HAP-1 (cell line): ENCODE measurements around the gene ARPC2.
A peak's percentile ranks its signal among the peaks of the same experiment; 100 is the strongest.

Experiments
- DNase-seq, 2 experiments: peaks; one replicate each; pipeline ENCODE4 v3.0.0-alpha.2; 2016 to 2020; ENCODE audit warnings: low spot score in 2 of 2
- H3K27me3 ChIP-seq: fragments of 250-450 bp; sonication (Bioruptor Pico); 2 replicates; pipeline ENCODE4 v1.5.1; 2020; ENCODE audit warnings: low read depth, mild to moderate bottlenecking, moderate library complexity
- H3K36me3 ChIP-seq: fragments of 250-450 bp; sonication (Bioruptor Pico); replicated peaks from 2 replicates; pipeline ENCODE4 v1.5.1; 2020; ENCODE audit warnings: mild to moderate bottlenecking
- H3K4me1 ChIP-seq: fragments of 250-450 bp; sonication (Bioruptor Pico); 2 replicates; pipeline ENCODE4 v1.5.1; 2020; ENCODE audit warnings: mild to moderate bottlenecking
- H3K4me3 ChIP-seq: fragments of 250-450 bp; sonication (Bioruptor Pico); 2 replicates; pipeline ENCODE4 v1.5.1; 2020; ENCODE audit warnings: mild to moderate bottlenecking, moderate library complexity
- H3K9me3 ChIP-seq: fragments of 250-450 bp; sonication (Bioruptor Pico); 2 replicates; pipeline ENCODE4 v1.5.1; 2020; ENCODE audit warnings: mild to moderate bottlenecking, moderate library complexity
- in situ Hi-C: fragments of 300-500 bp; cut with MboI; formaldehyde crosslinking; loops from 3 replicates; pipeline ENCODE4 v1.14.3; 2020; ENCODE audit warnings: low sequenced_read_pairs, inconsistent platforms, mixed read lengths

The ARPC2 gene

GRCh38 chr2:218223046-218223445 is 6.1 kb downstream of the ARPC2 start:
- Histone ChIP-seq H3K4me1 (peaks cover 30% of the 10 kb centered on the region), H3K27me3 (no peaks in the 10 kb centered on the region), H3K9me3 (no peaks in the 10 kb centered on the region), H3K36me3 (peaks cover 46% of the 10 kb centered on the region), H3K4me3 (no peak overlapping the region)
- DNase-seq = no peak
- in situ Hi-C loops = no loop called here

- Histone ChIP-seq H3K4me1 (peaks cover 37% of the 10 kb centered on the region), H3K27me3 (no peaks in the 10 kb centered on the region), H3K36me3 (peaks cover 54% of the 10 kb centered on the region), H3K9me3 (no peaks in the 10 kb centered on the region), H3K4me3 (no peak overlapping the region)
- no peak for DNase-seq
- in situ Hi-C loops = no loop called here
Measured at GRCh38 chr2:218224186-218224585, 7.2 kb downstream of the ARPC2 start.

GRCh38 chr2:218226903-218227302 is 9.9 kb downstream of the ARPC2 start:
- H3K9me3 ChIP-seq = no peaks in the 10 kb centered on the region
- peaks cover 36% of the 10 kb centered on the region for H3K4me1 ChIP-seq
- H3K27me3 ChIP-seq = no peaks in the 10 kb centered on the region
- in situ Hi-C loops = no loop called here
- DNase-seq = no peak
- H3K36me3 ChIP-seq = peaks cover 59% of the 10 kb centered on the region
- H3K4me3 ChIP-seq = no peak overlapping the region

GRCh38 chr2:218228366-218229090 is 11.5 kb downstream of the ARPC2 start:
- Histone ChIP-seq H3K36me3 (peaks cover 73% of the 10 kb centered on the region), H3K4me3 (no peak overlapping the region), H3K9me3 (no peaks in the 10 kb centered on the region), H3K4me1 (peaks cover 29% of the 10 kb centered on the region), H3K27me3 (no peaks in the 10 kb centered on the region)
- peak in 1 of 2 experiments; percentile 5 for DNase-seq
- in situ Hi-C loops = no loop called here

GRCh38 chr2:218229239-218229638 is 12.2 kb downstream of the ARPC2 start:
- Histone ChIP-seq H3K27me3 (no peaks in the 10 kb centered on the region), H3K36me3 (peaks cover 76% of the 10 kb centered on the region), H3K4me1 (peaks cover 32% of the 10 kb centered on the region), H3K9me3 (no peaks in the 10 kb centered on the region), H3K4me3 (no peak overlapping the region)
- peak in 1 of 2 experiments; percentile 78 for DNase-seq
- in situ Hi-C loops = no loop called here

GRCh38 chr2:218229851-218230250 is 12.9 kb downstream of the ARPC2 start:
- Histone ChIP-seq H3K36me3 (peaks cover 76% of the 10 kb centered on the region), H3K27me3 (no peaks in the 10 kb centered on the region), H3K4me3 (no peak overlapping the region), H3K9me3 (no peaks in the 10 kb centered on the region), H3K4me1 (peaks cover 33% of the 10 kb centered on the region)
- peak; percentile 75 to 90 for DNase-seq
- in situ Hi-C loops = no loop called here

GRCh38 chr2:218230882-218231281 is 13.9 kb downstream of the ARPC2 start:
- H3K27me3 ChIP-seq = no peaks in the 10 kb centered on the region
- no peaks in the 10 kb centered on the region for H3K9me3 ChIP-seq
- H3K4me1 ChIP-seq = peaks cover 33% of the 10 kb centered on the region
- DNase-seq = peak; percentile 38 to 54
- in situ Hi-C loops = no loop called here
- H3K36me3 ChIP-seq = peaks cover 75% of the 10 kb centered on the region
- H3K4me3 ChIP-seq = no peak overlapping the region

GRCh38 chr2:218233543-218233942 is 16.6 kb downstream of the ARPC2 start:
- H3K36me3 ChIP-seq = peaks cover 75% of the 10 kb centered on the region
- no peak for DNase-seq
- no peaks in the 10 kb centered on the region for H3K9me3 ChIP-seq
- in situ Hi-C loops = no loop called here
- peaks cover 27% of the 10 kb centered on the region for H3K4me1 ChIP-seq
- no peaks in the 10 kb centered on the region for H3K27me3 ChIP-seq
- H3K4me3 ChIP-seq = no peak overlapping the region

- Histone ChIP-seq H3K27me3 (no peaks in the 10 kb centered on the region), H3K9me3 (no peaks in the 10 kb centered on the region), H3K4me3 (no peak overlapping the region), H3K4me1 (peaks cover 17% of the 10 kb centered on the region), H3K36me3 (peaks cover 82% of the 10 kb centered on the region)
- DNase-seq = no peak
- in situ Hi-C loops = no loop called here
Measured at GRCh38 chr2:218234521-218234920, 17.5 kb downstream of the ARPC2 start.

- in situ Hi-C loops = no loop called here
Measured at GRCh38 chr2:218235017-218235416, 18.0 kb downstream of the ARPC2 start.

GRCh38 chr2:218236829-218237228 is 19.8 kb downstream of the ARPC2 start:
- DNase-seq = no peak
- no peak overlapping the region for H3K4me3 ChIP-seq
- no peaks in the 10 kb centered on the region for H3K27me3 ChIP-seq
- H3K4me1 ChIP-seq = peaks cover 4% of the 10 kb centered on the region; the same call in 1 of the 2 replicates
- in situ Hi-C loops = no loop called here
- H3K36me3 ChIP-seq = peaks cover 90% of the 10 kb centered on the region
- no peaks in the 10 kb centered on the region for H3K9me3 ChIP-seq

More at GRCh38 chr2:218235017-218235416, 18.0 kb downstream of the ARPC2 start:
- H3K4me3 ChIP-seq = no peak overlapping the region
- peaks cover 15% of the 10 kb centered on the region for H3K4me1 ChIP-seq
- H3K36me3 ChIP-seq = peaks cover 87% of the 10 kb centered on the region
- no peaks in the 10 kb centered on the region for H3K9me3 ChIP-seq
- no peak for DNase-seq
- H3K27me3 ChIP-seq = no peaks in the 10 kb centered on the region

- no peaks in the 10 kb centered on the region for H3K9me3 ChIP-seq
- in situ Hi-C loops = no loop called here
Measured at GRCh38 chr2:218238887-218239286, 21.9 kb downstream of the ARPC2 start.

GRCh38 chr2:218244204-218244603 is 27.2 kb downstream of the ARPC2 start:
- no peaks in the 10 kb centered on the region; the same call in none of the 2 replicates for H3K4me1 ChIP-seq
- no peaks in the 10 kb centered on the region for H3K27me3 ChIP-seq
- no peak overlapping the region for H3K4me3 ChIP-seq
- no peaks in the 10 kb centered on the region for H3K9me3 ChIP-seq
- peaks cover 98% of the 10 kb centered on the region for H3K36me3 ChIP-seq
- in situ Hi-C loops = no loop called here
- no peak for DNase-seq

More at GRCh38 chr2:218238887-218239286, 21.9 kb downstream of the ARPC2 start:
- Histone ChIP-seq H3K4me3 (no peak overlapping the region), H3K27me3 (no peaks in the 10 kb centered on the region), H3K36me3 (peaks cover 92% of the 10 kb centered on the region), H3K4me1 (peaks cover 4% of the 10 kb centered on the region; the same call in 1 of the 2 replicates)
- DNase-seq = no peak

- peak in 1 of 2 experiments; percentile 19 for DNase-seq
- Histone ChIP-seq H3K4me1 (no peaks in the 10 kb centered on the region; the same call in none of the 2 replicates), H3K4me3 (no peak overlapping the region), H3K27me3 (no peaks in the 10 kb centered on the region), H3K36me3 (peaks cover 98% of the 10 kb centered on the region), H3K9me3 (no peaks in the 10 kb centered on the region)
- in situ Hi-C loops = no loop called here
Measured at GRCh38 chr2:218244665-218245064, 27.7 kb downstream of the ARPC2 start.
